Natural killer cell (primary cell): Measurements from ENCODE around the gene NOTCH3. TPM values are rescaled to one million over a fixed set of nuclear protein-coding genes. Genes with fewer than 3 reads are reported as not detected.
A peak's percentile ranks its signal among the peaks of the same experiment; 100 is the strongest.

Source experiments
- ATAC-seq, 3 donors: fragments of 150-1000 bp in 2 of 3; fragments of 200-7000 bp in 1 of 3; cut with Tn5 transposase; 1 replicate in 1 of 3; 2 replicates in 2 of 3; pipeline ENCODE4 v1.10.0; 2021; ENCODE audit warnings: mild to moderate bottlenecking in 2 of 3, moderate library complexity in 2 of 3
- DNase-seq, 2 donors: peaks; one replicate each; pipeline versions ENCODE4 v3.0.0 to v3.0.0-alpha.2; 2013 to 2021; ENCODE audit warnings: mixed read lengths in 1 of 2
- H3K27ac ChIP-seq: one replicate; pipeline ENCODE4 v1.5.1; 2013; ENCODE audit warnings: mild to moderate bottlenecking, low read length
- H3K27me3 ChIP-seq: one replicate; pipeline ENCODE4 v1.6.1; 2013; ENCODE audit warnings: low read length; ENCODE audit not compliant: control insufficient read depth, insufficient read depth
- H3K36me3 ChIP-seq: one replicate; pipeline ENCODE4 v1.6.1; 2013; ENCODE audit warnings: low read length; ENCODE audit not compliant: control insufficient read depth, insufficient read depth
- H3K4me1 ChIP-seq: one replicate; pipeline ENCODE4 v1.6.1; 2013; ENCODE audit warnings: low read length; ENCODE audit not compliant: control insufficient read depth, insufficient read depth
- H3K4me3 ChIP-seq: one replicate; pipeline ENCODE4 v1.5.1; 2013; ENCODE audit warnings: low read length
- H3K9me3 ChIP-seq: one replicate; pipeline ENCODE4 v1.6.1; 2013; ENCODE audit warnings: low read length; ENCODE audit not compliant: control insufficient read depth, insufficient read depth
- H3K27ac Mint-ChIP-seq, 2 donors: one replicate each; pipeline ENCODE4 v1.8.0; 2022; ENCODE audit warnings: mild to moderate bottlenecking in 2 of 2, mixed read lengths in 2 of 2, moderate library complexity in 1 of 2
- H3K27me3 Mint-ChIP-seq, 2 donors: one replicate each; pipeline ENCODE4 v1.8.0; 2022; ENCODE audit warnings: low read depth in 2 of 2, mixed read lengths in 2 of 2
- H3K36me3 Mint-ChIP-seq: one replicate; pipeline ENCODE4 v1.8.0; 2022; ENCODE audit warnings: mixed read lengths
- H3K4me1 Mint-ChIP-seq, 2 donors: one replicate each; pipeline ENCODE4 v1.8.0; 2022; ENCODE audit warnings: mixed read lengths in 2 of 2
- H3K4me3 Mint-ChIP-seq: one replicate; pipeline ENCODE4 v1.8.0; 2022; ENCODE audit warnings: mild to moderate bottlenecking, moderate library complexity, mixed read lengths
- H3K9me3 Mint-ChIP-seq, 2 donors: one replicate each; pipeline ENCODE4 v1.8.0; 2022; ENCODE audit warnings: mixed read lengths in 2 of 2
- WGBS: methylation state at CpG from one replicate; pipeline ENCODE4 v1.1.7; 2013; ENCODE audit warnings: missing lambda C conversion rate; ENCODE audit not compliant: insufficient coverage; 5-methylcytosine and 5-hydroxymethylcytosine counted together
- intact Hi-C: fragments of 100-400 bp; cut with micrococcal nuclease; formaldehyde crosslinking; loops from one replicate; pipeline ENCODE4 v1.14.2; 2022
- total RNA-seq, 4 donors: library from RNA; stranded (reverse); fragments of 120-200 nt in 1 of 4; gene quantifications; one replicate each; pipeline versions ENCODE4 v1.2.3 to v1.2.4, GENCODE V29; 2013 to 2022
- TF ChIP-seq, protein P1 (sequence below): fragments of 200-600 bp; IDR thresholded peaks from one replicate; pipeline ENCODE4 v1.8.0; 2022; ENCODE audit warnings: antibody characterized with exemption

Gene NOTCH3
- total RNA-seq, 3 donors from 2014 or later (not counting 1 experiment from before 2014, with no cell fraction given) = 0.25 to 0.26 TPM; not detected in 1

DNA sequence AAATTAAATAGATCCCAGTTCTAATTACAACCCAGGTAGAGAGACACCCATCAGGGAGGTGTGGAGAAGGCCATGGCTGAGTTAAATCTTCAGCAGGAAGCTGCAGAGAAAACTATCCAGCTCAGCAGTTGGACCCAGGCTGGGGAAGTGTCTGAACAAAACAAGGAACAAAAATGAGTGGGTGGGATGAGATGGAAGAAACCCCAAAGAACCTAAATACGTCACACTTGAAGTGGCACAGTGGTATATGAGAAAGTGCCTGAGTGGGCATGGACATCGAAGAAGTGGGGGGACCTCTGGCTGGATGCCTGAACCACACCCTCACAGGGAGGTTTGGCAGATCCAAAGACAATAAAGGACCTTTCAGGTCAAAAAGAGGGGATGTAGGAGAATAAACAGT is 35.0 kb upstream of the NOTCH3 start:
- H3K27me3 ChIP-seq = peaks cover 12% of the 10 kb centered on the region
- TF ChIP-seq, protein P1, sequence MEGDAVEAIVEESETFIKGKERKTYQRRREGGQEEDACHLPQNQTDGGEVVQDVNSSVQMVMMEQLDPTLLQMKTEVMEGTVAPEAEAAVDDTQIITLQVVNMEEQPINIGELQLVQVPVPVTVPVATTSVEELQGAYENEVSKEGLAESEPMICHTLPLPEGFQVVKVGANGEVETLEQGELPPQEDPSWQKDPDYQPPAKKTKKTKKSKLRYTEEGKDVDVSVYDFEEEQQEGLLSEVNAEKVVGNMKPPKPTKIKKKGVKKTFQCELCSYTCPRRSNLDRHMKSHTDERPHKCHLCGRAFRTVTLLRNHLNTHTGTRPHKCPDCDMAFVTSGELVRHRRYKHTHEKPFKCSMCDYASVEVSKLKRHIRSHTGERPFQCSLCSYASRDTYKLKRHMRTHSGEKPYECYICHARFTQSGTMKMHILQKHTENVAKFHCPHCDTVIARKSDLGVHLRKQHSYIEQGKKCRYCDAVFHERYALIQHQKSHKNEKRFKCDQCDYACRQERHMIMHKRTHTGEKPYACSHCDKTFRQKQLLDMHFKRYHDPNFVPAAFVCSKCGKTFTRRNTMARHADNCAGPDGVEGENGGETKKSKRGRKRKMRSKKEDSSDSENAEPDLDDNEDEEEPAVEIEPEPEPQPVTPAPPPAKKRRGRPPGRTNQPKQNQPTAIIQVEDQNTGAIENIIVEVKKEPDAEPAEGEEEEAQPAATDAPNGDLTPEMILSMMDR = no peak
- Mint-ChIP-seq H3K9me3 (no peaks in the 10 kb centered on the region), H3K36me3 (peaks cover 13% of the 10 kb centered on the region), H3K27me3 (peaks cover 3 to 15% of the 10 kb centered on the region in 2 donors), H3K4me3 (no peak overlapping the region), H3K27ac (peak overlapping the region; percentile 14 to 26), H3K4me1 (peaks cover 0 to 19% of the 10 kb centered on the region in 2 donors)
- intact Hi-C loops = no loop called here
- no peak overlapping the region for H3K27ac ChIP-seq
- H3K4me3 ChIP-seq = no peak overlapping the region
- DNase-seq (no peak), ATAC-seq (no peak)
- 100% methylated on average over 2 of the region's 2 CpGs for WGBS
- H3K9me3 ChIP-seq = no peaks in the 10 kb centered on the region
- H3K4me1 ChIP-seq = peaks cover 21% of the 10 kb centered on the region
- H3K36me3 ChIP-seq = peaks cover 41% of the 10 kb centered on the region

DNA sequence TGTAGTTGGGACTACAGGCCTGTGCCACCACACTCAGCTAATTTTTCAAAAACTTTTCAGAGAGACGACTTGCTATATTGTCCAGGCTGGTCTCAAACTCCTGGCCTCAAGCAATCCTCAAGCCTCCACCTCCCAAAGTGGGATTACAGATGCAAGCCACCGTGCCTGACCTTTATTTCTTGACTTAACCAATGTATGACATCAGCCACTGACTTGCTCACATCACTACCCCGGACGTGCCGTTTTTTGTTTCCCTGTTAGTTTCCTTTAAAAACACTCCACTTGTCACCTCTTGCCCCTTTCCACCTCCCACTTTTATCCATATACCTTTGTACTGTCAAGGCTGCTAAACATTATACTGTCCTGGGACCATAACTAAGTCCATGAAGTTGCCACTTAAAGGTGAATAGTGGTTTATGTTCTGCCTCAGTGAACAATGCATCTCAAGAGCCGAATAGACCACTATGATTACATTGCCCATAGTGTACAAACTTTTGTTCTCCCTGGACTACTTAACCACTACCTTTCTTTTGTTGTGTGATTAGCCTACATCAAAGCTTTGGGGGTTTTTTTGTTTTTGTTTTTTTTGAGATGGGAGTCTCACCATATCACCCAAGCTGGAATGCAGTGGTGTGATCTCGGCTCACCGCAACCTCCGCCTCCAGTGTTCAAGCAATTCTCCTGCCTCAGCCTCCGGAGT is 33.8 kb upstream of the NOTCH3 start:
- H3K36me3 ChIP-seq = peaks cover 30% of the 10 kb centered on the region
- Mint-ChIP-seq H3K9me3 (no peaks in the 10 kb centered on the region), H3K27ac (no peak overlapping the region), H3K4me1 (peaks cover 0 to 19% of the 10 kb centered on the region in 2 donors), H3K36me3 (peaks cover 13% of the 10 kb centered on the region), H3K27me3 (peaks cover 6 to 17% of the 10 kb centered on the region in 2 donors), H3K4me3 (peak overlapping the region; percentile 56)
- H3K4me1 ChIP-seq = peaks cover 21% of the 10 kb centered on the region
- intact Hi-C loops = no loop called here
- peaks cover 12% of the 10 kb centered on the region for H3K27me3 ChIP-seq
- WGBS = 89% methylated on average over 9 of the region's 10 CpGs
- no peak for DNase-seq
- ATAC-seq = no peak
- H3K27ac ChIP-seq = no peak overlapping the region
- H3K4me3 ChIP-seq = no peak overlapping the region
- H3K9me3 ChIP-seq = no peaks in the 10 kb centered on the region
- TF ChIP-seq, protein P1 = no peak

DNA sequence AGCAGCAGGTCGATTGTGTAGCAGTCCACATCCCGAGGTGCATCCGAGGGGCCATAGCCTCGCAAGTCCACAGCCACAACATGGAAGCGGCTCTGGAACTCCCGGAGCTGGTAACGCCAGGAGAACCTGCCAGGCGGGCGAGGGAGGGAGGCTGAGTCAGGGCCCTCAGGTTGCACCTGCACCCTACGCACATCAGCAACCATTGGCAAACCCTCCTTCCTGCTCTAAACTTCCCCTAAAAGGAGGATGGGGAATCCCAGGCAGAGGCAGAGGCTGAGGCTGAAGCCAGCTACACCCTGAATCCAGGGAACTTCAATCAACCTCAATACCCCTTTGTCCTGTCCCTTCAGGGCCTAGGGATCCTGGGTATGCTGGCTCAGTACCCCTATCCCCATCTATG is 30.5 kb upstream of the NOTCH3 start:
- Histone ChIP-seq H3K27ac (no peak overlapping the region), H3K9me3 (no peaks in the 10 kb centered on the region), H3K36me3 (peaks cover 7% of the 10 kb centered on the region), H3K4me3 (no peak overlapping the region), H3K27me3 (peaks cover 12% of the 10 kb centered on the region), H3K4me1 (peaks cover 21% of the 10 kb centered on the region)
- peaks cover 9% of the 10 kb centered on the region for H3K36me3 Mint-ChIP-seq
- no peak overlapping the region for H3K4me3 Mint-ChIP-seq
- TF ChIP-seq, protein P1 = no peak
- 91% methylated on average over 10 of the region's 10 CpGs for WGBS
- H3K9me3 Mint-ChIP-seq = no peaks in the 10 kb centered on the region
- no peak overlapping the region for H3K27ac Mint-ChIP-seq
- DNase-seq = no peak
- no peak for ATAC-seq
- intact Hi-C loops = no loop called here
- peaks cover 0 to 19% of the 10 kb centered on the region in 2 donors for H3K4me1 Mint-ChIP-seq
- H3K27me3 Mint-ChIP-seq = peaks cover 6 to 17% of the 10 kb centered on the region in 2 donors

DNA sequence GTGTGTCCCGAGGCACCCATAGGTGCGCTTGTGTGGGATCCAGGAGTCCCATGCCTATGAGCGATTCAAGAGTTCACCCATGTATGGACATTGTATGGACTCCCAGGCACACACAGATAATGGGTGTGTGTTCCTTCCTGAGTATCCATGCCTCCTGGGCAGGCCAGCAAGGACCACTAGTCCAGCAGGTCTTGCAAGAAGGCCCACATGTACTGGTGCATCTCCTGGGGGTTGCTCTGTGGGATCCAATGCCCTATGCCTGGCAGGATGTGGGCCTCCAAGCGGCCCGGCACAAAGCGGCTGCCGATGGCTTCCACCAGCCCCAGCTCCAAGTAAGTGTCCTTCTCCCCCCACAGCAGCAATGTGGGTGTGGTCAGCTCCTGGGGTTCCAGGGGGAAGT is 26.5 kb upstream of the NOTCH3 start:
- H3K4me3 ChIP-seq = no peak overlapping the region
- ATAC-seq (no peak), DNase-seq (no peak)
- Mint-ChIP-seq H3K27ac (no peak overlapping the region), H3K4me1 (peaks cover 12 to 23% of the 10 kb centered on the region in 2 donors), H3K36me3 (no peaks in the 10 kb centered on the region), H3K4me3 (no peak overlapping the region), H3K9me3 (no peaks in the 10 kb centered on the region), H3K27me3 (peaks cover 14 to 18% of the 10 kb centered on the region in 2 donors)
- intact Hi-C loops = no loop called here
- TF ChIP-seq, protein P1 = no peak
- H3K27me3 ChIP-seq = peaks cover 12% of the 10 kb centered on the region
- H3K4me1 ChIP-seq = peaks cover 27% of the 10 kb centered on the region
- no peaks in the 10 kb centered on the region for H3K36me3 ChIP-seq
- no peak overlapping the region for H3K27ac ChIP-seq
- H3K9me3 ChIP-seq = no peaks in the 10 kb centered on the region
- WGBS = 98% methylated on average over 7 of the region's 7 CpGs
